Ishikawa (cell line): ENCODE data around the gene HLA-DQB2.

ENCODE experiments used
- CEBPB ChIP-seq: IDR thresholded peaks from 2 replicates; pipeline ENCODE4 v1.6.1; 2012
- CREB1 ChIP-seq: IDR thresholded peaks from 2 replicates; pipeline ENCODE4 v1.6.1; 2012; ENCODE audit warnings: low read depth
- EGR1 ChIP-seq: IDR thresholded peaks from 2 replicates; pipeline ENCODE4 v1.6.1; 2012
- EP300 ChIP-seq: IDR thresholded peaks from 2 replicates; pipeline ENCODE4 v1.6.1; 2012; ENCODE audit warnings: borderline replicate concordance
- FOXM1 ChIP-seq: IDR thresholded peaks from 2 replicates; pipeline ENCODE4 v1.6.1; 2012; ENCODE audit warnings: low read depth, borderline replicate concordance
- NFIC ChIP-seq: IDR thresholded peaks from 2 replicates; pipeline ENCODE4 v1.6.1; 2012
- RAD21 ChIP-seq: IDR thresholded peaks from 2 replicates; pipeline ENCODE4 v1.6.1; 2012; ENCODE audit warnings: low read depth
- REST ChIP-seq: IDR thresholded peaks from 2 replicates; pipeline ENCODE4 v1.6.1; 2012; ENCODE audit warnings: low read depth, mild to moderate bottlenecking
- TAF1 ChIP-seq: IDR thresholded peaks from 2 replicates; pipeline ENCODE4 v1.6.1; 2012; ENCODE audit warnings: low read depth, mild to moderate bottlenecking
- TCF12 ChIP-seq: IDR thresholded peaks from 2 replicates; pipeline ENCODE4 v1.6.1; 2012; ENCODE audit warnings: low read depth
- TEAD4 ChIP-seq: IDR thresholded peaks from 2 replicates; pipeline ENCODE4 v1.6.1; 2012
- USF1 ChIP-seq: IDR thresholded peaks from 2 replicates; pipeline ENCODE4 v1.6.1; 2012
- YY1 ChIP-seq: IDR thresholded peaks from 2 replicates; pipeline ENCODE4 v1.6.1; 2012; ENCODE audit warnings: low read depth
- ZBTB7A ChIP-seq: IDR thresholded peaks from 2 replicates; pipeline ENCODE4 v1.6.1; 2012; ENCODE audit warnings: low read depth
- TF ChIP-seq, protein P1 (sequence below): IDR thresholded peaks from 2 replicates; pipeline ENCODE4 v1.6.1; 2012

HLA-DQB2 gene

GRCh38 chr6:32744776-32745175 lies 18.6 kb downstream of the HLA-DQB2 start:
- TF ChIP-seq FOXM1 (no peak), USF1 (no peak), REST (no peak), YY1 (no peak), CREB1 (no peak), CEBPB (no peak), TEAD4 (no peak), RAD21 (no peak), NFIC (no peak), ZBTB7A (no peak), EP300 (no peak), TAF1 (no peak), TCF12 (no peak)
- TF ChIP-seq, protein P1, sequence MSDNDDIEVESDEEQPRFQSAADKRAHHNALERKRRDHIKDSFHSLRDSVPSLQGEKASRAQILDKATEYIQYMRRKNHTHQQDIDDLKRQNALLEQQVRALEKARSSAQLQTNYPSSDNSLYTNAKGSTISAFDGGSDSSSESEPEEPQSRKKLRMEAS = no peak

GRCh38 chr6:32742374-32742773 lies 21.0 kb downstream of the HLA-DQB2 start:
- no peak for TF ChIP-seq TCF12
- TF ChIP-seq YY1 = no peak
- TF ChIP-seq REST = no peak
- TF ChIP-seq TEAD4 = no peak
- TF ChIP-seq, protein P1 = no peak
- TF ChIP-seq NFIC = no peak
- TF ChIP-seq RAD21 = no peak
- no peak for TF ChIP-seq CEBPB
- TF ChIP-seq FOXM1 = no peak
- no peak for TF ChIP-seq TAF1
- no peak for TF ChIP-seq USF1
- TF ChIP-seq ZBTB7A = no peak
- TF ChIP-seq EP300 = no peak
- TF ChIP-seq EGR1 = no peak
- TF ChIP-seq CREB1 = no peak

DNA sequence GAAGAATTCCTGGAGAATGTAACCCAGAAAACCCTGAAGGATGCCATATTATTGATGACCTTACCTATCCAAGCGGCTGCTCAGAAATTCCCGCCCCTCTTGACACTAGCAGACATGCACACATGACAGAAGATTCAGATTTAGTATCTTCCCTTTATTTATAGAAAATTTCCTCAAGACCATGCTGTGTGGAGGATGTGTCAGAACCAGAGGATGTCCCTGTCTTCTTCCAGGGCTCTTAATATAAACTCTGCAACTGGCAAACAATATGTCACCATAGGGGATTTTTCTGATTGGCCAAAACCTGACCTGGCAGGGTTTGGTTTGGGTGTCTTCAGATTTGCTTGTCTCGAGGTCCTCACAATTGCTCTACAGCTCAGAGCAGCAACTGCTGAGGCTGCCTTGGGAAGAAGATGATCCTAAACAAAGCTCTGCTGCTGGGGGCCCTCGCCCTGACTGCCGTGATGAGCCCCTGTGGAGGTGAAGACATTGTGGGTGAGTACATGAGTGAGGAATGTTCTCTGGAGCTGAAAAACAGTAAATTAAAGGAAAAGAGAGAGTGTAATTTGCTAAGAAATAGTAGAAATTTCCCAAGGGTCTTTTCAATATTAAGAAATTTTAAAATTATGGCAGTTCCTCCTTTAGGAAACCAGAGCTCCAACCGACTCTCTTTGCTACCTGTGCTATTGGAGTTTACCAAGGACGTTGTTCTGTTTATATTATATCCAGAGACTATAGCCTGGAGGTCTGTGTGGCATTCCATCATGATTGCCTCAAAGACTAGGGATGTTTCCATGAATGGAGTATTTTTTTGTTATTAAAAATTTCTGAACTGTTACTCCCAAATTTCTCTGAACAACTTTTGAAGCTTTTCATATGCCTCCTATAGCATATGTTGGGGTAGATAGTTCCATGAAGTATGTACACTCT lies 22.0 kb downstream of the HLA-DQB2 start, which contains the start of gene HLA-DQA2:
Gene HLA-DQA2 (plus strand): TSS at position 361 of the 930 bp plus-strand sequence. CDS start 53 bp downstream, at position 414.
- no peak for TF ChIP-seq TAF1
- no peak for TF ChIP-seq TCF12
- TF ChIP-seq REST = no peak
- TF ChIP-seq, protein P1 = no peak
- no peak for TF ChIP-seq TEAD4
- TF ChIP-seq CREB1 = no peak
- no peak for TF ChIP-seq NFIC
- no peak for TF ChIP-seq CEBPB
- TF ChIP-seq YY1 = no peak
- TF ChIP-seq FOXM1 = no peak

DNA sequence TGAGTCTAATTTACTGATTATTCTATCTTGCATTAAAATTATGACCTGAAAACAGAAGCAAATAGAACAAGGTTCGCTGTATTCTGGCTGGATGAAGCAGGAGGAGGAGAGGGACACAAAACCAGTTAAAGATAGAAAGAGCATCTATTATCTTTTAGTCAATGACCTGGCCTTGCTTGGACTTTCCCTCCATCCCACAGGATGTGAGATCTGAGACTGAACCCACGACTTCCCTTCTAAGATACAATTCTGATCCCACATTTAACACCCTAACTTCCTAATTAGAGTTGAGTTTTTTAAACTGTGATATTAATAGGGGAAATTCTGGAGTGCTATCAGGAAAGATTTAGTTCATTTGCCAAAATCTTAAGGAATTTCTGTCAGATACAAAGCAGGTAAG lies 25.2 kb downstream of the HLA-DQB2 start:
- no peak for TF ChIP-seq REST
- TF ChIP-seq NFIC = no peak
- TF ChIP-seq CREB1 = no peak
- no peak for TF ChIP-seq RAD21
- no peak for TF ChIP-seq FOXM1
- no peak for TF ChIP-seq USF1
- TF ChIP-seq TAF1 = no peak
- TF ChIP-seq TCF12 = no peak
- no peak for TF ChIP-seq YY1
- no peak for TF ChIP-seq EP300
- TF ChIP-seq CEBPB = no peak
- no peak for TF ChIP-seq EGR1
- TF ChIP-seq, protein P1 = no peak
- no peak for TF ChIP-seq TEAD4
- no peak for TF ChIP-seq ZBTB7A
